Activated gamma-delta T cell (primary cell): ENCODE data around the gene UCK2.

Source experiments
- DNase-seq: peaks from one replicate; lab custom pipeline; 2025; lab: John Stamatoyannopoulos, UW

The UCK2 gene

DNA sequence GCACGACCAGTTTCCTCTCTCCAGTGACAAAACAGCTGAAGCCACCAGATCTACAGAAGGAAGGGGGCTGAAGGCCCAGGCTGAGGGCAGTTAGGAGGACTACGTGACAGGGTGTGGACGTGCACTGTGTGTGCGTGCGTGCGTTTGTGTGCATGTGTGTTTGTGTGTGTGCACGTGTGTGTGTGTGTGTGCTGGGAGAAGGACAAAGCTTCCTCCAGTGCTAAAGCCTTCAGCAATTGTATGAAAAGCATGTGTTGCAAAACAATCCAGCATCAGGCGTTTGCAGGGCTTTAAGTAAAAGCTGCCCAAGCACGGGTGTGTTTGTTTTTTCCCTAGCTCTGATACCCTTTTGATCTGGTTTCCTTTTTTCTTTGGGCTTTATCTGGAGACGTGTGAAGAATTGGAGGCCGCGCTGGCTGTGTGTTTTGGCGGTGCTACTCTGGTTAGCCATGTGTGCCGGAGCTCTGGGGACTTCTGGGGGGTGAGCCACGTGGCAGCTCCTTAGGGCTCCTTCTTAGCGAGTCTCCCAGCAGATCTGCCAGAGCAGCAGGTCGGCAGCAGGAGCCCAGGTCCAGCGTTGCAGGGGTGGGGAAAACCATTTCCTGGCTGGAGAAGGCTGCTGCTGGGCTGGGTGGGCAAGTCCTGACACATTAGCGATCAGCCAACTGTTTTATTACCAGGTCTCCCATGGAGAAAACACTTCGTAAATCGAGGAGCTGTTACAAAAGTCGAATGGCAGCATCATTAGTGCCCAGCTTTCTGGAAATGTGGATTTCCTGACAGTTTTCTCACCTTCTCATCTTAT, 73.4 kb downstream of the UCK2 start:
- DNase-seq = no peak

DNA sequence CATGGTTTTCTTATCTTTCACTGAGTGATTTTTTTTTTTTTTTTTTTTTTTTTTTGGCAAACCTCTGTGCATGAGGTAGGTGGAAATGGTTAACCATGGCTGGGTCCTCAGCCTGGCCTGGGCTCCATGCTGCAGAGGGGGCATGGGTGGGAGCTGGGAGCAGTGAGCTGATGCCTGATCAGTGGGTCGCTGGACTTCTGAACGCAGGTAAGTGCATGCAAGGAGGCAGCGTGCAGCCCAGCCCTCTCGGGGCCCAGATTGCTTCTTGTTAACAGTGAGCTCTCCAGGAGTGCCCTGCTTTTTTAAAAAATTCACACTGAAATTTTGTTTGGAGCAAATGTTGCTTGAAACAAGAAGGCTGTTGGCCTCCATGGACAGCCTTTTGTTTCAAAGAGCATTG, 75.2 kb downstream of the UCK2 start:
- DNase-seq = no peak

DNA sequence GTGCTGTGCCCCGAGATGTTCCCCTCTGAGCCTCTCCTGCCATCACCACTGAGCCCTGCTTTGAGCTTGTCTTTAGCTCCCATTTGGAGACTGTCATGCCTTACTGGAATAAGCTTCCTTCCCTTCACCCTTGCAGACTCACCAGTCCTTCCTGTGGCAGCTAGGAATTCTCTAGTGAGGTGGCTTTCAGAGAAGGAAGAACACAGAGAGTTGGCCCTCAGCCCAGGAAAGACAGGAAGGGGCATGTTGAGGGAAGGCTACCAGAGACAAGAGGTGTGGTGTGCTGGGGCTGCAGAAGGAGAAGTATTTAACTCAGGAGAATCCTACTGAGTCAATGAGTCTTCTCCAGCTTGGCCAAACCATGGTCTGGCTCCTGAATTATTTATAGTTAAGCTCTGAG, 76.3 kb downstream of the UCK2 start:
- DNase-seq = no peak

DNA sequence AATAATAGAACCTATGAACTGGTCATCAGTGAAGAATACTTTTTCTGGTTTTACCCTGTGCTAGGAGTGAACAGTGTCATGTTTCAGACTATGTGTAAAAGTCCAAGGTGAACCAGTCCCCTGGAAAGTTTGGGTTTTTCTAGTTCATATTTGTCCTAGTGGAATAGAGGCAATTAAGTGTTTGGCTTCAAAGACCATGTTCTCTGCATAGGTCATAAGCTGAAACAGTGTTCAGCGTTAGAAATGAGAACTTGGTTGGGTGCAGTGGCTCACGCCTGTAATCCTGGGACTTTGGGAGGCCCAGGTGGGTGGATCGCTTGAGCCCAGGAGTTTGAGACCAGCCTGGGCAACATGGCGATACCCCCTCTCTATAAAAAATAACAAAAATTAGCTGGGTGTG, 77.5 kb downstream of the UCK2 start:
- no peak for DNase-seq

DNA sequence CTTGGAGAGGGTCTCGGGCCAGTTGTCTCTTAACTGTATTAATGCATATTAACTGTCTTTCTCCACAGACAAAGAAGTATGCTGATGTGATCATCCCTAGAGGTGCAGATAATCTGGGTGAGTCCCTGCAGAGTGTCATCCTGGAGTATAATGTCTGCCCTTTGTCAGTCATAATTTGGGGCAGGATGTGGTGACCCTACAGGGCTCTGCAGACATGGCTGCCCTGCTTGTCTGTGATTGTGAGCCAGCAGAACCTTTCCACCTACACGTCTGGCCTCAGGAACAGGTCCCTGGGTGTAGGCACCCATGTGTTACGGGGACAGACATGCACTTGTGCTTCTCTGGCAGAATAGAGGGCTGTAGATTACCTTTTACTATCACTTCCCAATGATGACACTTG, 78.4 kb downstream of the UCK2 start:
- DNase-seq = no peak

DNA sequence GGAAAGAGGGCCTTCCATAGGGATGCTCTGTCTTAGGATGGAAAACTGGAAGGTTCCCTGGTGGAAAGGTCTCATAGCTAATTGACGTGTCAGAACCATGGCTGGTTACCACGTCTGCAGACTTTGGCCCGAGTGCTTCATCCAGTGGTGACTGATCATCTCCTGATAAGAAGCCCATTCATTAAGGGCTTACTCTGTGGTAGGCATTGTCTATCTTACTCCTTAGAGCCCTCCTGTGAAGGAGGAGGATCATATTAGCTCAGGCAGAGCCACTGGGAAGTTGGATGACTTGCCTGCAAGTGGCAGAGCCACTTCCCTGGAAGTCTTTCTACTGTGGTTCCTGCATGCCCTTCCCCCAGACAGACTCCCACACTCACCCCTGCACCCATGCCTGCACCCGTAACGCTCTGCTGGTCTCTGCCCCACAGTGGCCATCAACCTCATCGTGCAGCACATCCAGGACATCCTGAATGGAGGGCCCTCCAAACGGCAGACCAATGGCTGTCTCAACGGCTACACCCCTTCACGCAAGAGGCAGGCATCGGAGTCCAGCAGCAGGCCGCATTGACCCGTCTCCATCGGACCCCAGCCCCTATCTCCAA, 79.9 kb downstream of the UCK2 start:
- DNase-seq = no peak

DNA sequence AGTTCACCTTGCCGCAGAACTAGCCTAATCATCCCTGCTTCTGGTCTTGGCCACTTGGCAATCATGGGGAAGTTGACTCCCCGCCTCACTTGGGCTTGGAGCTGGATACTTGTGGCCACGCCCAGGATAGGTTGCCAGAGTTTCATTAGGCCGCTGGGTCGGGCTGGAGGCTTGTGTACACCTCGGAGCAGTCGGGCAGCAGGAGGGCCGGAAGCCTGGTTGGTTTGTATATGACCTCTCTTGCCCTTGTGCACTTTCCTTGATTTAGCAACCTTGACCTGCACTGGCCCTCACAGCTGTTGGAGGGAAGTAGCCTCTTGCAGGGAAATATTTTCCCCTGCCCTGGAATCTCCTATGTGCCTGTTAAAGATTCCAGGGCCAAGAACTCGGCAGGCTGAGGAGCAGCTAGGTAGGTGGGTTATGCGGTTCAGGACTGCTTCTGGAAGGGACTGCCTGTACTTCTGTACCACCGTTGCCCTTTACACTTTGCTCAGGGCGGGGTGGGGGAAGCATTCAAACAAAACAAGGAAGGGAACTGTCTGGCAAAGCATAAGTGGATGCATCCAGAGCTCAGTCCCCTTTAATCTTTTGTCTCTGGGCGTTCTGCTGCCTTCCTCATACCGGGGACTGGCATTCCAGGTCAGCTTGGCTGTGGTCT, 83.5 kb downstream of the UCK2 start:
- no peak for DNase-seq

DNA sequence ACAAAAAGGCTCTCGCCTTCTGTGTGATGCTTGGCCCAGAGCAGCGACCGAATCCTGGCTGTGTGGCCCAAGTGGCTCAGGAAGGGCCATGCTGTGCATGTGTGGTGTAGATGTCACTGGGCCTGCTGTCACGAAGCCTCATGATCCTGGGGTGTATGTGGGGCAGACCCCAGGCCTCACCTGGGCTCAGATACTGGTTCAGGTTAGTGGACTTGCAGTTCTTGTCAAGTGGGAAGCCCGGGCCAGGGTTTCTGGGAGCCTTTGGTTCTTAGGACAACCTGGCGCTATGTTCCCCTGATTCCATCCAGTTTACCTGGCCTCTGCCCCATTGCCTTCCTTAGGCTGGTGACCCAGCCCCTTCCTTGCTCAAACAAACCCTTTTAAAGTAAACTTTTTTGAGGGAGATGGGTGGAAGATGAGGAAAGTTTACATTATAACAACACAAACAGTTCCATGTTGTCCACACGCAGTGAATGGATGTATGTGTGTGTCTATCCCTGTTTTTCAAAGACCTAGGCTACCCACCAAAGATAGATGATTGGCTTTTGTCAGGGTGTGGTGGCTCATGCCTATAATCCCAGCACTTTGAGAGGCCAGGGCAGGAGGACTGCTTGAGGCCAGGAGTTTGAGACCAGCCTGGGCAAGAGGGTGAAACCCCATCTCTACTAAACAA, 84.3 kb downstream of the UCK2 start:
- no peak for DNase-seq

DNA sequence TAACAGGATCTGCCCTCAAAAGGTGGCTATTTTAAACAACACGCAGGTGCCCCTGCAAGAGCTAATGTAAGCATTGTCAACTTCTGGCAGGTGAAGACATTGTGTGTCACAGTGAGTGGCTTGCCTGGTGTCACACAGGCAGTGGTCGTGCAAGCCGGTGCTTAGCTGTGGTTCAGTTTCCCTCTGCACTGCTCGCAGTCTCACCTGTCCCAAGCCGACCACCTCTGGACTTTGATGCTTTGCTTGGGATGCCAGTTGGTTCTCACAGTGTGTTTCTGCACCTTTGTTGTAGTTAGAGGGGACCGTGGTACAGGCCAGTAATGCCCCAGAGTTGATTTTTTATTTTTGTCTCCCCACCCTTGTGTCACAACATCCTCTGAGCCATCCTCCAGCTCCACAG, 85.2 kb downstream of the UCK2 start:
- no peak for DNase-seq

DNA sequence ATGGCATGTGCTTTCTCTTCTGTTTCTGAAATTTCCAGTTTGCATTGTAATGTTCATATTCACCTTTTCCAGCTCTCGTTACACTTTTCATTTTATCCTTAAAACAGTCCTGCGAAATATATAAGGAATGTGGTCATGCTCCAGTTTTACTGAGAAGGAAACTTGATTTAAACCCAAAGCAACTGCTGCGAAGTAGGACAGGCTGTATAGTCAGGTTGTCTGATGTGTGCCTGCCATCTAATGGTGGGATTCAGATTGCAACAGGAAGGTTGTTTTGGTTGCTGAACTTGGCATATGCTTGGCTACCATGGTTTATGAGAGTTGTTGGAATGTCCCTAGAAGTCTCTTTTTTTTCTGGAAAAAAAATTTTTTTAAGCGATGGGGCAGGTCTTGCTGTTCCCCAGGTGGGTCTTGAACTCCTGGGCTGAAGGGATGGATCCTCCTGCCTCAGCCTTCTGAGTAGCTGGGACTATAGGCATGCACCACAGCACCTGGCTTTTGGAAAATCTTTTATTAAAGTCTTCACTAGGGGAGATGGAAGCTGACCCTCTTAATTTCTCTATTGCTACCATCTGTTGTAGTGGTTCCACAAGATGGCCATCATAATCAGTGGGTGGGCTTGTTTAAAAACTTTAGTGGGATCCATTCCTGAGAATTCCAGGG, 86.9 kb downstream of the UCK2 start:
- DNase-seq = no peak

DNA sequence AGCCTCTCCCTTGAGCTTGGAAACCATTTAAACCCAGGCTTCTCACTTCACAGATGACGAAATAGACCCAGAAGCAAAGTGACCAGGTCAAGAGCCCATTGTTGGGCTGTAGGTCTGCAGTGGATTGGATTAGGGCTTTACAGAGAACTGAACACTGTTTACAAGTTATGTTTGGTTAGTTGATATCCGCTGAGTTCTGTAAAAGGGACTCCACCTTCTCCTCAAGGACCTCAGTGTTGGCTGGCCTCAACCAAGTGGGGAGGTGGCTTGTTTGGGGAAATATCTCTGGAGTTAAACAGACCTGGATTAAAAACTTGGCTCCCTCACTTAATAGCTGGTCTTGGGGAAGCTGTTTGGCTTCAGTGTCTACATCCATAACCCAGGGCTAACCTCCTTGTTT, 88.1 kb downstream of the UCK2 start:
- DNase-seq = no peak

DNA sequence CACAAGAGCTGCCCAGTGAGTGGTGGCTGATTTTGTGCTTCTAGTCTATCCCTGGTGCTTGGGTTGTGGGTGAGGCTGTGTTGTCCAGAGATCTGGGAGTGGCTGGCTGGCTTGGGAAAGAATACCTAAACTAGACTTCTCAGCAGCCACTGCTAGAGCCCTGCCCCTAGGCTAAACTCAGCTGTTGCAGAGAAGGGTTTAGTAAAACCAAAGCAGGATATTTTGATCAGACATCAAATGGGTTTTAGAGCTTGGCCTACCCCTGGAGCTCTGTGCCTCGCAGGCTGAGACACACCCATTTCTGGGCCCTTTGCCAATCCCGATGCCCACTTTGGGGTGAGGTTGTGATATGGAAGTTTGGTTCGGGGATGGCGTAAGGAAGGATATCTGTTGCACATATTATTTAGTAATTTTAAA, 88.5 kb downstream of the UCK2 start:
- no peak for DNase-seq

DNA sequence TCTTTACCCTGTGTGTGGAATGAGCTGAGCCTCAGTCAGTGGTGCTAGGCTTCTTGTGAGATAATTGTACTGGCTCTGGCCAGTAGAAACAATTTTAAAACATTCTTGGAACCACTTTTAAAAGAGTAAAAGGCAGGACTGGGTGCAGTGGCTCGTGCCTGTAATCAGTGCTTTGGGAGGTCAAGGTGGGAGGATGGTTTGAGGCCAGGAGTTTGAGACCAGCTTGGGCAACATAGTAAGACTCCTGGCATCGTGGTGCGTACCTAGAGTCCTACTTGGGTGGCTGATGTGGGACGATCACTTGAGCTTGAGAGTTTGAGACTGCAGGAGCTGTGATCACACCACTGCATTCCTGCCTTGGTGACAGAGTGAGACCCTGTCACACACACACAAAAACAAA, 89.8 kb downstream of the UCK2 start:
- no peak for DNase-seq

DNA sequence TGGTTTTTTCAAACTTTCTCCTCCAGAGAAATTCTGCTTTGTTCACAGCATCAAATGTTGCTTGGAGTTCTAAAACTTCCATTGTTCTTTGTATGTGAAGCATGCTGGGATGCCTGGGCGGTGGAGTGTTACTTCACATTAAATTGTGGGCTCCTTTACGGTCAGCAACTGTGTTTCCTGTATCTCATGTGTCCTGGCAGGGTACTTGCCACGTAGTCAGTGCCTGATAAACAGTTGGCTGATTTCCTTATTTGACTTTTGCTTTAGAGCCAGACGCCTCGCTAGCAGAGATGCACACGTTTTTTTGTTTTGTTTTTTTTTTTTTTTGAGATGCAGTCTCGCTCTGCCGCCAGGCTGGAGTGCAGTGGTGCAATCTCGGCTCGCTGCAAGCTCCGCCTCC, 96.7 kb downstream of the UCK2 start:
- no peak for DNase-seq

DNA sequence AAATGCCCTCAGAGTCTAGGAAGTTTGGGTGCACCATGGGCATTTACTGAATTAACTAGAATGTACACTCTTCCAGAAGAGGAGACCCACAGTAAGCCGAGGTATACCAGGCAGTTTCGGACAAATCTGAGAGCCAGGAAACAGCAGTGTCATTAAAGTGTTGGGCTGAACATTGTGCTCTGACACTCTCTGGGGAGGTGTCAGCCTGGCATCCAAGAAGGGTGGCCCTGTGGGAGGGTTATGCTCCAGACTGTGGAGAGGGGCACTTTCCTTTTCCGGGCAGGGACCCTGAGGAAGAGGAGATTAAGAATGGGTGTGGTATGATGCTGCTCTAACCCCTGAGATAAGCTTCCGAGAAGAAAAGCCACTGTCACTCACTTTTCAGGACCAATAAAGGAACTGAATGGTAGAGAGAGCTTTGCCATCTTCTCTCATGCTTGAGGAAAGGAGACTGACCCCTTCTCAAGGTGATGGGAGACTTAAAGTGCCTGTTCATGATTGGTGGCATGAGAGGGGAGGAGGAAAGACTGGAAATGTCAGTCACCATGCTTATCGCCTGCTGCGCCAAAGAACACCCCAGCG, 98.2 kb downstream of the UCK2 start:
- no peak for DNase-seq

DNA sequence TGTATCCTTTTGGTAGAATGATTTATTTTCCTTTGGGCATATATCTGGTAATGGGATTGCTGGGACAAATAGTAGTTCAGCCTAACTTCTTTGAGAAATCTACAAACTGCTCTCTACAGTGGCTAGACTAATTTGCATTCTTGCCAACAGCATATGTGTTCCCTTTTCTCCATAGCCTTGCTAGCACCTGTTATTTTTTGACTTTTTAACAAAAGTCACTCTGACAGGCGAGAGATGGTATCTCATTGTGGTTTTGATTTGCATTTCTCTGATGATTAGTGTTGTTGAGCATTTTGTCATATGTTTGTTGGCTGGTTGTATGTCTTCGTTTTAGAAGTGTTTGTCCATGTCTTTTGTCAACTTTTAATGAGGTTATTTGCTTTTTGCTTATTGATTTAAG, 99.8 kb downstream of the UCK2 start:
- DNase-seq = no peak

DNA sequence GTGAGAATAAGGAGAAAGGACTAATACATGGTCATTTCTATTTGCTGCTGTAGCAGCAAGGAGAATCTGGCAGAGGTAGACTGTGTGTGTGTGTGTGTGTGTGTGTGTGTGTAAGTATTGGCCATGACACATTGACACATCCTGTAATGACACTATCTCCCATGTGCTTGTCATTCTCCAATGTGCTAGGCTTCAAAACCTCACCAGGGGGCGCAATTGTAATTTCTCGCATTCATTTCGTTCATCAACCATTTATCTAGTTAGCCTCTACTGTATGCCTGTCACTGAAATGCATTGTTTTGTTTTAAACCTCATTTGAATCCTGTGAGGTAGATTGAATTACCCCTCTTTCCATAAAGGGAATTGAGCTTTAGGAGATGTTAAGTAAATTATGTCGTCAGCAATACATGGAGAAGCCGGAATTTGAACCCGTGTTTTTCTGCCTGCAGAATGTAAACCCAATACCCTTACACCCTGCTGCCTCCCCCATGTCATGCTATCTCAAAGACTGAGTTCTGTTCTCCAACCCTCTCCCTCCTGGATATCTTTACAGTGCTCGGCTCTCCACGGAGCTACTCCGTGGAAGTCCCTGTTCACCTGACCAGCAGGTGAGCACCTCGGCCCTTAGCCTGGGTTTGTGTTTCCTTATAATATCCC, 100.8 kb downstream of the UCK2 start:
- no peak for DNase-seq

DNA sequence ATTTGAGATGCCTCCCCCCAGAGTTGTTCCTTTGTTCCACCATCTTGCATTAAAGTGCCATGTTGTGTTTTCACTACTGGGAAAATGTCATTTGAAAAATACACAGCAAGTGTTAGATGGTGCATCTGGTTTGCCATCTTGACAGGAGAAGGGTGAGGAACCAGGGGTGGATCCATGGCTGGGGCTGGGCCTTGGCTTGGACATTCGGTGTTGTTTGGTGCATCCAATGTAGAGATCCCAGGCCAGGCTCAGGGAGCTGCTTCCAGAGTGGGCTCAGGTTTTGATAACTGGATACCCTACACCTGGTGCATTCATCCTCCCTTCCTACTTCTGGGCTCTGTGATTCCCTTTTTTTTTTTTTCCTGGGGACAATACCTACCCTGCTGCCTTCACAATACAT, 103.5 kb downstream of the UCK2 start:
- DNase-seq = no peak

DNA sequence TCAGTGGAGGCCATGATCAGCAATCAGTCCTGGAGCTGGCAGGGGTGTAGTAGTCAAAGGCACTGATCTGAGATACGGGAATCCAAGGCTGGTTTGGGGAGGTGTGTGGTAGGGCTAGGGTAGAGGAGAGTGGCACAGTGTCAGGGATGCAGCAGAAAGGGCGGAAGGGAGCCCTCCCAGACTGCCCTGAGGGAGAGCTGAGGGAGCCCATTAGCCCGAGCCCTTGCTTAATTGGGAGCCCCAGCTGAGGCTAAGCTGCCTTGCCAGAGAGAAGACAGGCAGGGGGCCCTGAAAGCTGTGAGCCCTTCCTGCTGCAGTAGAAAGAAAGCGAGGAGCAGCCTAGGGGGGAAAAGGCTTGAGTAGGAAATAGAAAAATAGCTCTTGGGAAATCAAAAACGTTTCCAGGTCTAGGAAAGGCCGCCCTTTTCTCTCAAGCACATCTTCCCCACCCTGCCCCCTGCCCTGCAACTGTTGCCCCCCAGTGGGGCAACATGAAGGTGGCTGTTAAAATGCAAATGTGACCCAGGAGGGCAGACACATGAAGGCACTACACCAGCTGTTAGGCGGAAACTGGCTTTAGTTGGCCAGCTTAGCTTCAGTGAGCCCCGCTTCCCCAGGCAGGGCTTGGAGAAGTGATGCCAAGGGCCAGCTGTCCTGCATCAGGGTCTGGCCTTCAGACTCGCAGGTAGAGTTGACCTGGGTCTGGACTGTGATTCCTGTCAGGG, 106.2 kb downstream of the UCK2 start:
- DNase-seq = no peak

DNA sequence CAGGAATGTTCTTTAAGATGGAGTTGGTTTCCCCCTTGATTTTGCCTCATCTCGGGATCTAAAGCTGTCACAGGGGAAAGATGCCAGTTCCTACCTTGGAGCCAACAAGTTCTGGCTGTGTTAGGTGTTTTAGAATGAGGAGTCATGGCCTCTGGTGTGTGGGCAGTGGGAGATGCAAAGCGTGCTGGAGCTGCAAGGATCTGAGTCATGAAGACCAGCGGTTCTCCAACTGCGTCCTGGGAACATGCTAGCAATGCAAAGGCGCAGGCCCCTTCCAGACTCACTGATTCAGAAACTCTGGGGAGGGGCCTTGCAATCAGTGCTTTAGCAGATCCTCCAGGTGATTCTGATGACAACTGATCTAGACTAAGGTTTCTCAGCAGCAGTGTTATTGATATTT, 109.1 kb downstream of the UCK2 start:
- no peak for DNase-seq

DNA sequence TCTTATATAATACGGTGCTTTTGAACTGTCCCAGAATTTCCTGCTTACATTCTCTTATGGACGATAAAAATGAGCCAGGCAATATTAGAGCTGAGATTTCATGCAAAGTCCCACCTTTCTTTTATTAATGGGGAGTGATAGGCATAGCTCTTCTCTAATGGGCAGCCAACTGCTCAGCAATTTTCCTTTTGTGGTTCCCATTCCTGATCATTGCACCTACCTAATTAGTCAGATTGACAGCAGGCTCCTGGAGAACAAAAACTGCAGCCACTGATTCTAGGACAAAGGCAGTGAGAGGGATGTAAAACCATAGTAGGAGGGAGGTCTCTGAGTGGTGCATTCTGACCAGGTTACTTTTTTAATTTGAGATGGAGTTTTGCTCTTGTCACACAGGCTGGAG, 110.4 kb downstream of the UCK2 start:
- no peak for DNase-seq
